Caco-2 (cell line): ENCODE results near the gene KDM5A. TPM values are rescaled to one million over a fixed set of nuclear protein-coding genes. Genes with fewer than 3 reads are reported as not detected.

Source experiments
- BruUV-seq: library from RNA; stranded (reverse); fragments of 400-500 nt; replicated peaks from 2 replicates; lab custom pipeline; 2021; lab: Mats Ljungman, UMichigan
- CTCF ChIA-PET: fragments of 300-600 bp; sonication (Branson Sonifier 250); formaldehyde crosslinking; loops from one replicate; lab custom pipeline; 2022; ENCODE audit warnings: antibody characterized with exemption; lab: Charles Lee
- POLR2A ChIA-PET: fragments of 300-600 bp; sonication (Branson Sonifier 250); formaldehyde crosslinking; loops from one replicate; lab custom pipeline; 2022; ENCODE audit warnings: antibody characterized with exemption; lab: Charles Lee
- DNase-seq, 2 experiments: peaks; one replicate each; pipeline versions ENCODE4 v3.0.0 to v3.0.0-alpha.2; 2020 to 2022
- H3K27me3 ChIP-seq: replicated peaks from 2 replicates; pipeline ENCODE4 v1.6.0; 2011; ENCODE audit warnings: low read length; ENCODE audit not compliant: control insufficient read depth, insufficient read depth
- H3K36me3 ChIP-seq: 2 replicates; pipeline ENCODE4 v1.5.1; 2011; ENCODE audit warnings: low read length; ENCODE audit not compliant: control insufficient read depth, insufficient read depth
- H3K4me1 ChIP-seq: fragments of 250-450 bp; sonication (Bioruptor Pico); 2 replicates; pipeline ENCODE4 v1.5.1; 2020; ENCODE audit warnings: mild to moderate bottlenecking
- H3K4me3 ChIP-seq: 2 replicates; pipeline ENCODE4 v1.5.1; 2011; ENCODE audit warnings: low read depth, mild to moderate bottlenecking, control low read depth, low read length
- H3K9me3 ChIP-seq: fragments of 250-450 bp; sonication (Bioruptor Pico); 2 replicates; pipeline ENCODE4 v1.5.1; 2020; ENCODE audit warnings: mild to moderate bottlenecking, moderate library complexity
- H3K27ac Mint-ChIP-seq: one replicate; pipeline ENCODE4 v1.8.0; 2022; ENCODE audit warnings: mixed read lengths; ENCODE audit not compliant: unreplicated experiment
- H3K27me3 Mint-ChIP-seq: one replicate; pipeline ENCODE4 v1.8.0; 2022; ENCODE audit warnings: mixed read lengths; ENCODE audit not compliant: insufficient read depth, unreplicated experiment
- H3K36me3 Mint-ChIP-seq: one replicate; pipeline ENCODE4 v1.8.0; 2022; ENCODE audit warnings: mild to moderate bottlenecking, mixed read lengths; ENCODE audit not compliant: insufficient read depth, unreplicated experiment
- H3K4me1 Mint-ChIP-seq: one replicate; pipeline ENCODE4 v1.8.0; 2022; ENCODE audit warnings: low read depth, mixed read lengths; ENCODE audit not compliant: unreplicated experiment
- H3K4me3 Mint-ChIP-seq: one replicate; pipeline ENCODE4 v1.8.0; 2022; ENCODE audit warnings: mild to moderate bottlenecking, moderate library complexity, mixed read lengths; ENCODE audit not compliant: unreplicated experiment
- H3K9me3 Mint-ChIP-seq: one replicate; pipeline ENCODE4 v1.8.0; 2022; ENCODE audit warnings: mixed read lengths; ENCODE audit not compliant: unreplicated experiment
- CTCF ChIP-seq, 2 experiments: fragments of 200-600 bp in 1 of 2; IDR thresholded peaks; 1 replicate in 1 of 2; 2 replicates in 1 of 2; pipeline versions ENCODE4 v1.5.1 to v1.8.0; 2011 to 2022; ENCODE audit warnings: antibody characterized with exemption in 1 of 2, control low read depth in 1 of 2, inconsistent platforms in 1 of 2, low read depth in 1 of 2, low read length in 1 of 2, mild to moderate bottlenecking in 1 of 2, moderate library complexity in 1 of 2; ENCODE audit not compliant: insufficient read depth in 1 of 2, severe bottlenecking in 1 of 2, unreplicated experiment in 1 of 2
- intact Hi-C: fragments of 100-400 bp; cut with micrococcal nuclease; formaldehyde crosslinking; loops from one replicate; pipeline ENCODE4 v1.10.0; 2022; ENCODE audit not compliant: unreplicated experiment
- total RNA-seq: library from RNA; stranded (reverse); gene quantifications from 2 replicates; pipeline ENCODE4 v1.2.3, GENCODE V29; 2022

The KDM5A gene
- total RNA-seq, 1 experiment from 2014 or later: 72.7 TPM

DNA sequence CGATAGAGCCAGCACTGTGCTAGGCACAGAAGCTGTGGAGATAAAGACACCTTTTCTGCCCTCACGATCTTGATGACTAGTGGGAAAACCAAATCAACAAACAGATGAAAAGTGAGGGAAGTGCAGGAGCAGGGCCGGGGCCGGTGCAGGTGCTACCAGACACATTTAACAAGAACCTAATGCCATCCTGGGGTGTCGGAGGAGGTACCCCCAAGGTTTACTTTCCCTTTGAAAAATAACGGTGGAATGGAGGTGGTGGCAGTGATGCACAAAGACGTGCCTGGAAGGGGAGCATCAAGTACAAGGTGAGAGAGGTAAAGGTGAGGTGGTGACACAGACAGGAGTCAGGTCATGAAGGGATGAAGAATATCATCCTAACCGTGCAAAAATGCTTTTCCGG, 148.6 kb downstream of the KDM5A start:
- no peak overlapping the region for H3K27ac Mint-ChIP-seq
- intact Hi-C loops: no loop called here
- H3K9me3 Mint-ChIP-seq: peaks cover 21% of the 10 kb centered on the region
- Histone ChIP-seq H3K4me1 (no peaks in the 10 kb centered on the region), H3K36me3 (no peaks in the 10 kb centered on the region), H3K9me3 (peaks cover 24% of the 10 kb centered on the region), H3K27me3 (no peaks in the 10 kb centered on the region), H3K4me3 (no peak overlapping the region)
- DNase-seq: no peak
- POLR2A ChIA-PET: no interaction called here
- no peak for TF ChIP-seq CTCF (IDR thresholded peaks at IDR 0.05; ENCODE audit: insufficient read depth in 1 of 2, low read depth in 1 of 2, low read length in 1 of 2, severe bottlenecking in 1 of 2, unreplicated experiment in 1 of 2)
- peaks cover 10% of the 10 kb centered on the region for H3K27me3 Mint-ChIP-seq
- H3K4me1 Mint-ChIP-seq: no peaks in the 10 kb centered on the region
- H3K36me3 Mint-ChIP-seq: no peaks in the 10 kb centered on the region
- BruUV-seq: no TSS peak
- H3K4me3 Mint-ChIP-seq: no peak overlapping the region
- CTCF ChIA-PET: no interaction called here

DNA sequence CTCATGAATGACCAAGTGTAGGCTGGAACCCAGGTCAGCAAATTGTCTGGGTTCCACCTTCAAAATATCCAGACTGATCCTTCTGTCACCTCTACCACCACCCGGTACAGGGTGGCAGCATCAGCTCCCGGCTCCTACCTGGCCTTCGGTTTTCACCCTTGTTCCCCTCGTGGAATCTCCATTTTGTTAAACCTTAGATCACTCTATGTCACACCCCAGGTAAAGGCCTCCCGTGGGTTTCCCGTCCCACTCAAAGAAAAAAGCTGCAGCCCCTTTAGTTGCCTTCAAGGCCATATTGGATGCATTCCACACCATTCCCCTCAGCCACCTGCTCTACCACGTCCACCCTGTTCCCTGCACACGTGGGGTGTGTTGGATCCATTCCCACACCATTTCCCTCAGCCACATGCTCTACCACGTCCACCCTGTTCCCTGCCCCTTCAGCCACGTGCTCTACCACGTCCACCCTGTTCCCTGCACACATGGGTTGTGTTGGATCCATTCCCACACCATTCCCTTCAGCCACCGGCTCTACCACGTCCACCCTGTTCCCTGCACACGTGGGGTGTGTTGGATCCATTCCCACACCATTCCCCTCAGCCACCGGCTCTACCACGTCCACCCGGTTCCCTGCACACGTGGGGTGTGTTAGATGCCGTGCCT, 150.3 kb downstream of the KDM5A start:
- no peak overlapping the region for H3K27ac Mint-ChIP-seq
- intact Hi-C loops: no loop called here
- Histone ChIP-seq H3K4me3 (no peak overlapping the region), H3K36me3 (no peaks in the 10 kb centered on the region), H3K27me3 (no peaks in the 10 kb centered on the region), H3K4me1 (no peaks in the 10 kb centered on the region), H3K9me3 (peaks cover 37% of the 10 kb centered on the region)
- peaks cover 4% of the 10 kb centered on the region for H3K36me3 Mint-ChIP-seq
- ChIA-PET POLR2A (no interaction called here), CTCF (no interaction called here)
- H3K9me3 Mint-ChIP-seq: peaks cover 23% of the 10 kb centered on the region
- no peak overlapping the region for H3K4me3 Mint-ChIP-seq
- H3K4me1 Mint-ChIP-seq: no peaks in the 10 kb centered on the region
- TF ChIP-seq CTCF (IDR thresholded peaks at IDR 0.05; ENCODE audit: insufficient read depth in 1 of 2, low read depth in 1 of 2, low read length in 1 of 2, severe bottlenecking in 1 of 2, unreplicated experiment in 1 of 2): no peak
- no TSS peak for BruUV-seq
- H3K27me3 Mint-ChIP-seq: peaks cover 8% of the 10 kb centered on the region
- no peak for DNase-seq

GRCh38 chr12:238116-238515, 151.0 kb downstream of the KDM5A start:
- peaks cover 8% of the 10 kb centered on the region for H3K27me3 Mint-ChIP-seq
- H3K4me1 Mint-ChIP-seq: no peaks in the 10 kb centered on the region
- no peak overlapping the region for H3K27ac Mint-ChIP-seq
- ChIA-PET CTCF (no interaction called here), POLR2A (no interaction called here)
- Histone ChIP-seq H3K4me3 (no peak overlapping the region), H3K4me1 (no peaks in the 10 kb centered on the region), H3K36me3 (no peaks in the 10 kb centered on the region), H3K27me3 (no peaks in the 10 kb centered on the region), H3K9me3 (peaks cover 37% of the 10 kb centered on the region)
- no TSS peak for BruUV-seq
- intact Hi-C loops: no loop called here
- peaks cover 4% of the 10 kb centered on the region for H3K36me3 Mint-ChIP-seq
- H3K9me3 Mint-ChIP-seq: peaks cover 23% of the 10 kb centered on the region
- H3K4me3 Mint-ChIP-seq: no peak overlapping the region
- TF ChIP-seq CTCF (IDR thresholded peaks at IDR 0.05; ENCODE audit: insufficient read depth in 1 of 2, low read depth in 1 of 2, low read length in 1 of 2, severe bottlenecking in 1 of 2, unreplicated experiment in 1 of 2): no peak
- no peak for DNase-seq
